ENCODE data around the gene ERBB4. TPM values are rescaled to one million over a fixed set of nuclear protein-coding genes. Genes with fewer than 3 reads are reported as not detected.

ERBB4 gene
- total and polyA plus RNA-seq, 10 of the 15 experiments (the other 5 are each of a cell fraction or from before 2014, with no cell fraction given): under 0.01 to 0.23 (median 0.01) TPM; not detected in 4

DNA sequence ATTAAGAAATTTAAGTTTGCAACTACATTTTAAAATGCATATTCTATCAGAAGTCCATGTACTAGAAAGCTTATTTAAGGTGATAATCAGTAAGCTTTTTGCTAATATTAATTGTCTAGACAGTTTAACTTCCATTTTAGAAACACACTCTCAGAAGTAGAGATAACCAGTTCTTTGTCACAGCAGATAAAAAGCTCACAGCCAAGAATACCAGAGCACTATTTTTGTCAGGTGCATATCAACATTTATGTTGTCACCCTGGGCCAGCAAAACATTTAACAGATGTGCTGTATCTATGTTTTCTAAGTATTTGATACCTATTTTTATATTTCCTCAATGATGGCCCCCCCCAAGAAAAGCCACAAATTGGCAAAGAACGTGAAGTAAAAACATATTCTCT is 192.6 kb downstream of the ERBB4 start:
- RAD21 ChIA-PET (ENCODE audit: unreplicated experiment): no interaction called here
- Histone ChIP-seq H2AFZ (ENCODE audit: control insufficient read depth, low read depth, low read length) (no peak overlapping the region), H3K9ac (ENCODE audit: control insufficient read depth, insufficient read depth, low read length) (no peak overlapping the region), H3K4me1 (ENCODE audit: control insufficient read depth, insufficient read depth, low read length) (no peaks in the 10 kb centered on the region), H3K27ac (ENCODE audit: control insufficient read depth, insufficient read depth) (no peak overlapping the region), H3K79me2 (ENCODE audit: control insufficient read depth, insufficient read depth, low read length) (no peaks in the 10 kb centered on the region), H3K36me3 (ENCODE audit: control insufficient read depth in 2 of 2, insufficient read depth in 2 of 2, low read length in 1 of 2) (no peaks in the 10 kb centered on the region), H3K27me3 (replicated peaks in 1 of 2; ENCODE audit: control insufficient read depth in 2 of 2, insufficient read depth in 2 of 2, low read length in 1 of 2) (no peaks in the 10 kb centered on the region), H3K4me3 (no peak overlapping the region), H3K9me3 (replicated peaks; ENCODE audit: control insufficient read depth, insufficient read depth, low read length) (no peaks in the 10 kb centered on the region), H4K20me1 (ENCODE audit: control insufficient read depth, insufficient read depth) (no peaks in the 10 kb centered on the region), H3K4me2 (ENCODE audit: control insufficient read depth, insufficient read depth) (no peak overlapping the region)
- in situ Hi-C loops (cut with MboI): no loop called here
- CTCF ChIA-PET: interaction anchor here (1.3 kb wide), 1 partner anchor 11 kb away, joined by 4 read pairs; no protein-coding TSS in a partner anchor
- WGBS (ENCODE audit: insufficient coverage, insufficient replicate concordance, low lambda C conversion rate, missing lambda C conversion rate): 0% methylated on average over 1 of the region's 1 CpG
- intact Hi-C loops (cut with micrococcal nuclease; ENCODE audit: unreplicated experiment): no loop called here
- no peak for DNase-seq (ENCODE audit: low read depth, low spot score)
- no TSS peak for BruUV-seq (replicated peaks)
- no peak for ATAC-seq
- POLR2A ChIA-PET: no interaction called here
- SMC1A ChIA-PET (ENCODE audit: uncharacterized antibody, unreplicated experiment): no interaction called here
- no peak for FAIRE-seq
- no peak for TF ChIP-seq MYB (IDR thresholded peaks at IDR 0.05; ENCODE audit: borderline replicate concordance, low read depth, low read length)
- TF ChIP-seq BRCA1 (IDR thresholded peaks at IDR 0.05; ENCODE audit: low read depth, low read length): no peak
- TF ChIP-seq CREM (IDR thresholded peaks at IDR 0.05; ENCODE audit: low read depth): no peak
- TF ChIP-seq FOS (IDR thresholded peaks at IDR 0.05; ENCODE audit: borderline replicate concordance, extremely low read depth, insufficient read length): no peak
- TF ChIP-seq CTCF (IDR thresholded peaks at IDR 0.05 in 2 of 3, conservative IDR thresholded peaks at IDR 0.05 in 1 of 3; ENCODE audit: control insufficient read depth in 2 of 3, extremely low read depth in 1 of 3, insufficient read depth in 1 of 3, low read depth in 3 of 3, low read length in 3 of 3): no peak
- TF ChIP-seq MEF2B (IDR thresholded peaks at IDR 0.05; ENCODE audit: partially characterized antibody, poor library complexity, severe bottlenecking): no peak
- TF ChIP-seq EED (IDR thresholded peaks at IDR 0.05; ENCODE audit: low read depth): no peak
- no peak for TF ChIP-seq FOXM1 (IDR thresholded peaks at IDR 0.05; ENCODE audit: low read depth, low read length)
- no peak for TF ChIP-seq NR2C1 (IDR thresholded peaks at IDR 0.05)
- TF ChIP-seq SMARCA5 (IDR thresholded peaks at IDR 0.05): no peak
- no peak for TF ChIP-seq PKNOX1 (IDR thresholded peaks at IDR 0.05)
- TF ChIP-seq PAX8 (IDR thresholded peaks at IDR 0.05): no peak
- no peak for TF ChIP-seq KDM1A (IDR thresholded peaks at IDR 0.05; ENCODE audit: borderline replicate concordance)
